Hypothalamus (tissue), 51 donors: ENCODE measurements around the gene GRK5.
"Not testable (repeated sequence)": the region's sequence is repeated elsewhere in the genome, so short reads cannot be mapped to it uniquely, and the experiment has no call there.

Experiments
- DNase-seq, 51 donors: peaks; one replicate each; lab custom pipeline; 2025; lab: John Stamatoyannopoulos, UW

GRK5 gene

GRCh38 chr10:119425881-119426170 is 218.5 kb downstream of the GRK5 start:
- no peak for DNase-seq

GRCh38 chr10:119426699-119427098 is 219.3 kb downstream of the GRK5 start:
- DNase-seq, result no peak

GRCh38 chr10:119427263-119427864 is 220.0 kb downstream of the GRK5 start:
- no peak for DNase-seq

GRCh38 chr10:119428789-119429188 is 221.4 kb downstream of the GRK5 start:
- no peak for DNase-seq

GRCh38 chr10:119429771-119430170 is 222.4 kb downstream of the GRK5 start:
- DNase-seq, result no peak

GRCh38 chr10:119431034-119431772 is 223.8 kb downstream of the GRK5 start:
- no peak for DNase-seq

GRCh38 chr10:119431773-119432135 is 224.4 kb downstream of the GRK5 start:
- no peak for DNase-seq

GRCh38 chr10:119434942-119435341 is 227.6 kb downstream of the GRK5 start:
- not testable (repeated sequence) for DNase-seq

- DNase-seq, result no peak
Observed at GRCh38 chr10:119438717-119439116, 231.3 kb downstream of the GRK5 start.

GRCh38 chr10:119439922-119440321 is 232.6 kb downstream of the GRK5 start:
- DNase-seq, result no peak

- no peak for DNase-seq
Observed at GRCh38 chr10:119441151-119441821, 233.9 kb downstream of the GRK5 start.

- DNase-seq, result no peak
Observed at GRCh38 chr10:119441921-119442757, 234.8 kb downstream of the GRK5 start.

- DNase-seq, result no peak
Observed at GRCh38 chr10:119442758-119443060, 235.3 kb downstream of the GRK5 start.

- DNase-seq, result no peak
Observed at GRCh38 chr10:119443441-119443840, 236.1 kb downstream of the GRK5 start.

- no peak for DNase-seq
Observed at GRCh38 chr10:119443970-119444660, 236.7 kb downstream of the GRK5 start.

GRCh38 chr10:119444866-119445265 is 237.5 kb downstream of the GRK5 start:
- no peak for DNase-seq

- peak; percentile 9 to 93 (median 65) for DNase-seq
Observed at GRCh38 chr10:119445311-119445934, 238.1 kb downstream of the GRK5 start.

- DNase-seq, result no peak
Observed at GRCh38 chr10:119445935-119446317, 238.6 kb downstream of the GRK5 start.

- DNase-seq, result no peak
Observed at GRCh38 chr10:119446441-119447277, 239.3 kb downstream of the GRK5 start.

- no peak for DNase-seq
Observed at GRCh38 chr10:119447421-119447820, 240.1 kb downstream of the GRK5 start.
